IPS-18a (cell line): Measurements from ENCODE around the gene BMP8B.

Experiments used
- H3K27ac ChIP-seq: one replicate; pipeline ENCODE4 v1.5.1; 2013; ENCODE audit warnings: low read length
- H3K27me3 ChIP-seq: one replicate; pipeline ENCODE4 v1.6.1; 2013; ENCODE audit warnings: mild to moderate bottlenecking, low read length; ENCODE audit not compliant: control insufficient read depth, insufficient read depth
- H3K36me3 ChIP-seq: one replicate; pipeline ENCODE4 v1.6.1; 2013; ENCODE audit warnings: low read depth, low read length; ENCODE audit not compliant: control insufficient read depth
- H3K4me1 ChIP-seq: one replicate; pipeline ENCODE4 v1.6.1; 2013; ENCODE audit warnings: low read depth, low read length; ENCODE audit not compliant: control insufficient read depth
- H3K4me3 ChIP-seq: one replicate; pipeline ENCODE4 v1.5.1; 2013; ENCODE audit warnings: low read length
- H3K9ac ChIP-seq: one replicate; pipeline ENCODE4 v1.6.1; 2013; ENCODE audit warnings: mild to moderate bottlenecking, low read length, moderate library complexity
- H3K9me3 ChIP-seq: one replicate; pipeline ENCODE4 v1.6.1; 2013; ENCODE audit warnings: low read depth, low read length; ENCODE audit not compliant: control insufficient read depth

The BMP8B gene

GRCh38 chr1:39751595-39751994, 37.1 kb downstream of the BMP8B start:
- Histone ChIP-seq H3K9me3 (no peaks in the 10 kb centered on the region), H3K4me3 (no peak overlapping the region), H3K4me1 (no peaks in the 10 kb centered on the region), H3K36me3 (peaks cover 65% of the 10 kb centered on the region), H3K9ac (no peak overlapping the region), H3K27me3 (no peaks in the 10 kb centered on the region), H3K27ac (no peak overlapping the region)

GRCh38 chr1:39745016-39745670, 43.5 kb downstream of the BMP8B start:
- H3K9me3 ChIP-seq, result no peaks in the 10 kb centered on the region
- H3K9ac ChIP-seq, result no peak overlapping the region
- peaks cover 70% of the 10 kb centered on the region for H3K36me3 ChIP-seq
- H3K27me3 ChIP-seq, result no peaks in the 10 kb centered on the region
- H3K4me1 ChIP-seq, result no peaks in the 10 kb centered on the region
- H3K4me3 ChIP-seq, result no peak overlapping the region
- H3K27ac ChIP-seq, result no peak overlapping the region

- Histone ChIP-seq H3K36me3 (peaks cover 25% of the 10 kb centered on the region), H3K4me3 (peak within 1 kb of the TSS; percentile 77), H3K27me3 (peaks cover 45% of the 10 kb centered on the region), H3K4me1 (peaks cover 4% of the 10 kb centered on the region), H3K27ac (no peak within 1 kb of the TSS), H3K9ac (peak within 1 kb of the TSS; percentile 65), H3K9me3 (no peaks in the 10 kb centered on the region)
Measured at GRCh38 chr1:39738622-39739366, 49.9 kb downstream of the BMP8B start, which contains the start of gene PPIE. TSS of gene PPIE (plus strand) at chr1:39738882. CDS start at chr1:39738901, 19 bp downstream.

- no peak overlapping the region for H3K27ac ChIP-seq
- peaks cover 4% of the 10 kb centered on the region for H3K4me1 ChIP-seq
- H3K36me3 ChIP-seq, result peaks cover 14% of the 10 kb centered on the region
- no peaks in the 10 kb centered on the region for H3K9me3 ChIP-seq
- peaks cover 56% of the 10 kb centered on the region for H3K27me3 ChIP-seq
- H3K9ac ChIP-seq, result no peak overlapping the region
- no peak overlapping the region for H3K4me3 ChIP-seq
Measured at GRCh38 chr1:39737546-39738169, 51.0 kb downstream of the BMP8B start.

DNA sequence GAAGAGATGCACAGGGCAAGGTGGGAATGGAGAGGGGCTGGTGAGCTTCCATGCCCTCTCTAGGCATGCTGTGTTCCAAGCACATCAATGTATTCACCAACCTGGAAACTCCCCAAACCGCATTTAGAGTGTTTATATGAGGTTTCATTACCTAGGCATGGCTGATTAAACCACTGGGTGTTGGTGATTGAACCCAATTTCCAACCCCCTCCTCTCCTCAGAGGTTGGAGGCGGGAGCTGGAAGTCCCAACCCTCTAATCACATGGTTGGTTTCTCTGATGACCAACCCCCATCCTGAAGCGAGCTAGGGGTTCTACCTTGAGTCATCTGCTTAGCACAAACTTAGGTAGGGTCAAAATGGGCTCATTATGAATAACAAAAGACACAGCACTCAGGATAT, 52.9 kb downstream of the BMP8B start:
- no peak overlapping the region for H3K9ac ChIP-seq
- no peaks in the 10 kb centered on the region for H3K36me3 ChIP-seq
- H3K4me3 ChIP-seq, result no peak overlapping the region
- H3K9me3 ChIP-seq, result no peaks in the 10 kb centered on the region
- H3K27me3 ChIP-seq, result peaks cover 75% of the 10 kb centered on the region
- H3K4me1 ChIP-seq, result peaks cover 4% of the 10 kb centered on the region
- no peak overlapping the region for H3K27ac ChIP-seq

- Histone ChIP-seq H3K27me3 (peaks cover 100% of the 10 kb centered on the region), H3K4me3 (no peak overlapping the region), H3K27ac (no peak overlapping the region), H3K9ac (no peak overlapping the region), H3K36me3 (no peaks in the 10 kb centered on the region), H3K4me1 (no peaks in the 10 kb centered on the region), H3K9me3 (no peaks in the 10 kb centered on the region)
Measured at GRCh38 chr1:39733161-39733560, 55.5 kb downstream of the BMP8B start.

DNA sequence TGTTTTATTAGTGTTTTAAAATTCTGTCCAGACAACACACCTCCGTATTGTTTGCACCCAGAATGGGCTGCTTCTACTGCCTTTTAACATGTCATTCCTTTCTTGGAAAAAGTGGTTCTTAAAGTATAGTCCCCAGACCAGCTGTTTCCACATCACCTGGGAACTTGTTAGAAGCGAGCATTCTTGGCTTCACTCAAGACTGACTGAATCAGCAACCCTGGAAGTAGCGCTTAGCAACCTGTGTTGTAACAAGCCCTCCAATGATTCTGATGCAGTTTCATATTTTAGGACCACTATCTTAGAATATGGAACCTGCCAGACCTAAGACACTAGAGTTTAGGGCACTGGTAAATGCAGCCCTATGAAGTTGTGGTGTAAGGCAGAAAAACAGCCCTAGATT, 55.9 kb downstream of the BMP8B start:
- peaks cover 100% of the 10 kb centered on the region for H3K27me3 ChIP-seq

GRCh38 chr1:39729842-39730241, 58.8 kb downstream of the BMP8B start:
- Histone ChIP-seq H3K36me3 (no peaks in the 10 kb centered on the region), H3K4me1 (no peaks in the 10 kb centered on the region), H3K27me3 (peaks cover 99% of the 10 kb centered on the region)

More for the DNA sequence above, 55.9 kb downstream of the BMP8B start:
- Histone ChIP-seq H3K27ac (no peak overlapping the region), H3K4me3 (no peak overlapping the region), H3K4me1 (no peaks in the 10 kb centered on the region), H3K9ac (no peak overlapping the region), H3K36me3 (no peaks in the 10 kb centered on the region), H3K9me3 (no peaks in the 10 kb centered on the region)

DNA sequence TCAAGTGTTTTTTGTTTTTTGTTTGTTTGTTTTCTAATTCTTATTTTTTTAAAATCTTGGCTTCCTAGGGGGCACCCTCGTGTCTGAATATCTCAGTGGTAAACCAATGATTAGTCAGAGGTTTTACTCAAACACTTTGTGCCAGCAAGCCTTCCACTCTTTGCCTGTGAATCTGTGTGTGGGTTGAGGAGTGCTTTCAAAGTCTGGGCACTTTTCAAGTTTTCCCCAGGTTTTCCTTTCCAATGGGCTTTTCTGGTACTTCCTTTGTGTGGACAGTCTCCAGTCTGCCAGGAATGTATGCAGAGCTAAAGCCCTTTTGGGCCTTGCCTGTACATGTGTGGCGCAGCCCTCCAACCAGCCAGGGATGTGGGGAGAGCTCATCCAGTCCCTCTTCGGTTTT, 59.6 kb downstream of the BMP8B start:
- Histone ChIP-seq H3K9ac (no peak overlapping the region), H3K36me3 (no peaks in the 10 kb centered on the region), H3K27ac (no peak overlapping the region), H3K4me3 (no peak overlapping the region), H3K9me3 (no peaks in the 10 kb centered on the region), H3K4me1 (no peaks in the 10 kb centered on the region), H3K27me3 (peaks cover 99% of the 10 kb centered on the region)

More at GRCh38 chr1:39729842-39730241, 58.8 kb downstream of the BMP8B start:
- Histone ChIP-seq H3K9ac (no peak overlapping the region), H3K27ac (no peak overlapping the region), H3K9me3 (no peaks in the 10 kb centered on the region), H3K4me3 (no peak overlapping the region)

- H3K4me1 ChIP-seq, result no peaks in the 10 kb centered on the region
- H3K4me3 ChIP-seq, result no peak overlapping the region
- no peak overlapping the region for H3K9ac ChIP-seq
- no peaks in the 10 kb centered on the region for H3K9me3 ChIP-seq
- H3K27ac ChIP-seq, result no peak overlapping the region
- H3K36me3 ChIP-seq, result no peaks in the 10 kb centered on the region
- H3K27me3 ChIP-seq, result peaks cover 95% of the 10 kb centered on the region
Measured at GRCh38 chr1:39727932-39728317, 60.7 kb downstream of the BMP8B start.

- Histone ChIP-seq H3K27me3 (peaks cover 94% of the 10 kb centered on the region), H3K9ac (no peak overlapping the region), H3K36me3 (no peaks in the 10 kb centered on the region), H3K27ac (no peak overlapping the region), H3K4me1 (no peaks in the 10 kb centered on the region), H3K9me3 (no peaks in the 10 kb centered on the region), H3K4me3 (no peak overlapping the region)
Measured at GRCh38 chr1:39727221-39727931, 61.3 kb downstream of the BMP8B start.
